Vagina (tissue), 2 donors: ENCODE data around the gene RAP1GDS1.

Experiments used
- CTCF ChIP-seq, 3 experiments: fragments of 450-650 bp in 2 of 3; fragments of 200-600 bp in 1 of 3; sonication (generic) in 1 of 3; IDR thresholded peaks; one replicate each; pipeline ENCODE4 v1.5.1; 2017 to 2019; ENCODE audit warnings: antibody characterized with exemption in 3 of 3, mild to moderate bottlenecking in 2 of 3, moderate library complexity in 2 of 3
- POLR2A ChIP-seq, 2 donors: fragments of 450-650 bp; IDR thresholded peaks; one replicate each; pipeline ENCODE4 v1.6.1; 2017; ENCODE audit warnings: antibody characterized with exemption in 2 of 2, mild to moderate bottlenecking in 2 of 2, moderate library complexity in 2 of 2
- POLR2AphosphoS5 ChIP-seq, 2 donors: sonication (generic); formaldehyde crosslinking; IDR thresholded peaks; one replicate each; pipeline ENCODE4 v1.9.0; 2017; ENCODE audit warnings: antibody characterized with exemption in 2 of 2, mild to moderate bottlenecking in 2 of 2, low read depth in 1 of 2; ENCODE audit not compliant: insufficient read depth in 1 of 2

GRCh38 chr4:98406819-98407218 lies 145.6 kb downstream of the RAP1GDS1 start:
- no peak for TF ChIP-seq CTCF (IDR thresholded peaks at IDR 0.05)
- no peak for TF ChIP-seq POLR2A (IDR thresholded peaks at IDR 0.05)
- no peak for TF ChIP-seq POLR2AphosphoS5 (IDR thresholded peaks at IDR 0.05; ENCODE audit: insufficient read depth in 1 of 2, low read depth in 1 of 2)
